ENCODE measurements around the gene PSENEN.

Gene PSENEN

DNA sequence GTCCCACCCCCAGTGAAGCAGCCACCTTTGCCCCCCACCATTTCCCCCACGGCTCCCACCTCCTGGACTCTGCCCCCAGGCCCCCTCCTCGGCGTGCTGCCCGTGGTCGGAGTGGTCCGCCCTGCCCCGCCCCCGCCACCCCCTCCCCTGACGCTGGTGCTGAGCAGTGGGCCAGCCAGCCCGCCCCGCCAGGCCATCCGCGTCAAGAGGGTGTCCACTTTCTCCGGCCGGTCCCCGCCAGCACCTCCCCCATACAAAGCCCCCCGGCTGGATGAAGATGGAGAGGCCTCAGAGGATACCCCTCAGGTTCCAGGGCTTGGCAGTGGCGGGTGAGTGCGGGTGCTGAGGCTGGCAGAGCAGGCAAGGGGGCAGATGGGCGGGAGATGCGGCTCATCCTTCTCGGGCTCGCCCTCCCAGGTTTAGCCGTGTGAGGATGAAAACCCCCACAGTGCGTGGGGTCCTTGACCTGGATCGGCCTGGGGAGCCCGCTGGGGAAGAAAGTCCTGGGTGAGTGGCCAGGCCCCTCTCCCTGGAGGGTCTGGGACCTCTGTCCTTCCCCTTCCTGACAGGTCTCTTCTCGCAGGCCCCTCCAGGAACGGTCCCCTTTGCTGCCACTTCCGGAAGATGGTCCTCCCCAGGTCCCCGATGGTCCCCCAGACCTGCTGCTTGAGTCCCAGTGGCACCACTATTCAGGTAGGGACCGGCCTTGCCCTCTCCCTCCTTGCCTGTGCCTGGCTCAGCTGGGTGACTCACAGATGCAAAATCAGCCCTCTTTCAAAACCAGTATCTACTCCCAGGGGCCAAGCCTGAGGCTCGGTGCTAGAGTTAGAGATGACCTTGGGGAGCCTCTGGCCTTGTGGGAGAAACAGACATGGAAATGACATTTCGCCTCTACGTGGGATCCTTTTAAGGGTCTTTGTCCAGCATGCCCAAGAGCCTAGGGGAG is 12.0 kb upstream of the PSENEN start:
- in situ Hi-C loops (cut with MboI; ENCODE audit: low sequenced_read_pairs): no loop called here

- in situ Hi-C loops (cut with MboI; ENCODE audit: low sequenced_read_pairs): no loop called here
Measured at GRCh38 chr19:35734273-35734672, 11.2 kb upstream of the PSENEN start.

DNA sequence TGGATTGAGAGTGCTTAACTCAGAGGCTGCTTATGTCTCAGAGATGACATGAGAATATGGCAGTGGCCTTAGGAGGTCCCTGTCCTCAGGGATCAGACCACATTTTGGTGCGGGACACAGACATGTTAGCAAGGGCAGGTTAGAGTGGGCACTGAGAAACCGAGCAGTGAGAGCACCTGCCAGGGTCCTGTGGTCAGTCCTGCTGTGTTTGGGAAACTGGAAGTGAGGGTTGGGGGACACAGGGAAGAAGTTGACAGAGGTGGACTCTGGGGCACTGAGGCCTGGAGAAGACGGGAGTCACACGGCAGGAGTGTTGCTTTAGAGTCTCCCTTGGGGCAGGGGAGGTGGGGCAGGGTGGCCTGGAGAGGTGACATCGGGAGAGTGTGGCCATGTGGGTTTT is 10.6 kb upstream of the PSENEN start:
- in situ Hi-C loops (cut with MboI; ENCODE audit: low sequenced_read_pairs): no loop called here

DNA sequence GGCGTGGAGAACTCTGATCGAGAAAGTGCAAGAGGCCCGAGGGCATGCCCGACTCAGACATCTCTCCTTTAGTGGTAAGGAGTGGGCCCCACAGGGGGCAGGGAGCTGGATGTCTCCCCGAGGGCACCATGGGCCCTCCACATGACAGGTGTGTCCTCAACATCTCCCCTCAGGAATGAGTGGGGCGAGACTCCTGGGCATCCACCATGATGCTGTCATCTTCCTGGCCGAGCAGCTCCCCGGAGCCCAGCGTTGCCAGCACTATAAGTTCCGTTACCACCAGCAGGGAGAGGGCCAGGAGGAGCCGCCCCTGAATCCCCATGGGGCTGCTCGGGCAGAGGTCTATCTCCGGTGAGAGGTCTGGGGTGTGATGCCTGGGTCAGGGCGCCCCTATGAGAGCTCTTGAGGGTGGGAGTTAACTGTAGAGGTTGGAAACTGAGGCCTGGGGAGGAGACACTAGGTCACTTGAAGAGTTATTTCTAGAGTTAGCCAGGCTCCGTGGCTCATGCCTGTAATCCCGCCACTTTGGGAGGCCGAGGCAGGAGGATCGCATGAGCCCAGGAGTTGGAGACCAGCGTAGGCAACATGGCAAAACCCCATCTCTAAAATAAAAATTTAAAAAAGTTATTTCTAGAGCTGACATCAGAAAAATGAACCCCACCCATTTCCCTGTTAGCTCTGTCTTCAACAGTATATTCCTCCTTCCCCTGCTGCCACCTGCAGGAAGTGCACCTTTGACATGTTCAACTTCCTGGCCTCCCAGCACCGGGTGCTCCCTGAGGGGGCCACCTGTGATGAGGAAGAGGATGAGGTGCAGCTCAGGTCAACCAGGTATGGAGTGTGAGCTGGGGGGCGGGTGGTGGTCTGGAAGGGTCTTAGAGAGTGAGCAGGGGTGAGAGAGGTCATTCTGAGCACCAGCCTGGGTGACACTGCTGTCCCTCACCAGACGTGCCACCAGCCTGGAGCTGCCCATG is 8.3 kb upstream of the PSENEN start:
- in situ Hi-C loops (cut with MboI; ENCODE audit: low sequenced_read_pairs): no loop called here

DNA sequence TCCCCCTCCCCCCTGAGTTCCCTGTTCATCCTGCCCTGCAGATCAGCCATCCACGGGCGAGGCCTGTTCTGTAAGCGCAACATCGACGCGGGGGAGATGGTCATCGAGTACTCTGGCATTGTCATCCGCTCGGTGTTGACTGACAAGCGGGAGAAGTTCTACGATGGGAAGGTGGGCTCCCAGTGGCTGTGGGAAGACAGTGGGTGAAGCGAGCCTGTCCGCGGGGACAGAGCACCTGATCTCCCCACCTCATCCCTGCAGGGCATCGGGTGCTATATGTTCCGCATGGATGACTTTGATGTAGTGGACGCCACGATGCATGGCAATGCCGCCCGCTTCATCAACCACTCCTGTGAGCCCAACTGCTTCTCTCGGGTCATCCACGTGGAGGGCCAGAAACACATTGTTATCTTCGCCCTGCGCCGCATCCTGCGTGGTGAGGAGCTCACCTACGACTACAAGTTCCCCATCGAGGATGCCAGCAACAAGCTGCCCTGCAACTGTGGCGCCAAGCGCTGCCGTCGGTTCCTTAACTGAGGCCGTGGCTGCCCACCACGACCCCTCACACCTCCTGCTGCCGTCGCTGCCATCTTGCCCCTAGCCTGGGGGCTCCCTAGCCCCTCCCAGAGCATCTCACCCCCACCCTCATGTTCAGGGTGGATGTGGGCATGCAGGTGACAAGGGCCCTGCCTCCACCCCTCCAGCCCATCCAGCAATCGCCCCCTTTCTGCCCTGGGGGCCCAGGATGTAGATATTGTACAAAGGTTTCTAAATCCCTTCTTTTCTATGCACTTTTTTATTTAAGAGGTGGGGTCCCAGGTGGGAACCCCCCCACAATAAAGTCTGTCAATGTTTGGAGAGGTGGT is 7.2 kb upstream of the PSENEN start:
- in situ Hi-C loops (cut with MboI; ENCODE audit: low sequenced_read_pairs): no loop called here

- in situ Hi-C loops (cut with MboI; ENCODE audit: low sequenced_read_pairs): no loop called here
Measured at GRCh38 chr19:35738887-35739229, 6.6 kb upstream of the PSENEN start.

DNA sequence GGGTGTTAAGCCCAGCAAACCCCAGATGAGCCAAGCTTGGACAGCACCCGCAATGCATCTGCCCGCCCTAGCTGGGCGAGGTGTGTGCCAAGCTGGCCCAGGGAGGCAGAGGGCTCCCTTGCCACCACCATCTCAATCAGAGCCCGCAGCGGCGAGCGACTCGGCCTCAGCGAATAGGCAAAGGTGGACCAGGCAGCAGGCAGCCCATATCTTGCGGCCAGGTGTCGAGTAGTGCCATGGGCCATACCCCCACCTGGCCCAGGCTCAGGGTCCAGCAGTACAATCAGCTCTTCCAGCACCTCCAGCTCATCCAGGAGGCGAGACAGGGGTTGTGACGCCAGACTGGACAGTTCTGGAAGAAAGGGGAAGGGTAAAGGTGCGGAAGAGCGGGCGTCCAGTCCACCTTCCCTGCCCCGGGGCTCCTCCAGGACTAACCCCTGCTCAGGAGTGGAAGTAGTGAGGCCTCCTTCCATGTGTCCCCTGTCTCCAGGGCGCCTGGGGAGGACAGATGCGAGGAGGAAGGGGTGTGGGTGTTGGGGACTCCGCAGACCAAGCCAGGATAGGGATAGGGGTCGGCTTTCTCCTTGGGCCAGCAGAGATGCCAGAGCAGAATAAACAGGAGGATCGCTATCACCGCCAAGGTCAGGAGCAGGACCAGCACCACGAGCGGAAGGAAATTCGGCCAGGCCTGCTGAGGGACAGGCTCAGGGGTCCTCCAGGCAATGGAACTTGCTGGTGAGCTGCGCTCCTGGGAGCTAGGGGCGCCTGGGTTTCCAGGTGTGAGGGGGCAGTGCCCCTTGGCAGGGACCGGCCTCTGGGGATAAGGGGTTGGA is 6.0 kb upstream of the PSENEN start:
- in situ Hi-C loops (cut with MboI; ENCODE audit: low sequenced_read_pairs): no loop called here

DNA sequence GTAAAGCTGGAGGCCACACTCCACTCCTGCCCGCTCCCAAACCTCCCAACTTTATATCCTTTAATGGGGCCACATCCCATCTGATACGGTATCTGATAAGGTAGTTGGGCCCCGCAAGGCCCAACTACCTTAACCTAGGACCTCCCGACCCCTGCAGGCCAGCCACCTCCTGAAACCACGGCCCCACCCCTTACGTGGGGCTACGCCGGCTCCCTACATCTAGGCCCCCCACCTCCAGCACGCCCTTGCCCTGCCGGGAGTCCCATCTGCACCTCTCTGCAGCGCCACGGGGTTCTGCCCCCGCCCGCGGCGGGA is 5.4 kb upstream of the PSENEN start:
- in situ Hi-C loops (cut with MboI; ENCODE audit: low sequenced_read_pairs): no loop called here

DNA sequence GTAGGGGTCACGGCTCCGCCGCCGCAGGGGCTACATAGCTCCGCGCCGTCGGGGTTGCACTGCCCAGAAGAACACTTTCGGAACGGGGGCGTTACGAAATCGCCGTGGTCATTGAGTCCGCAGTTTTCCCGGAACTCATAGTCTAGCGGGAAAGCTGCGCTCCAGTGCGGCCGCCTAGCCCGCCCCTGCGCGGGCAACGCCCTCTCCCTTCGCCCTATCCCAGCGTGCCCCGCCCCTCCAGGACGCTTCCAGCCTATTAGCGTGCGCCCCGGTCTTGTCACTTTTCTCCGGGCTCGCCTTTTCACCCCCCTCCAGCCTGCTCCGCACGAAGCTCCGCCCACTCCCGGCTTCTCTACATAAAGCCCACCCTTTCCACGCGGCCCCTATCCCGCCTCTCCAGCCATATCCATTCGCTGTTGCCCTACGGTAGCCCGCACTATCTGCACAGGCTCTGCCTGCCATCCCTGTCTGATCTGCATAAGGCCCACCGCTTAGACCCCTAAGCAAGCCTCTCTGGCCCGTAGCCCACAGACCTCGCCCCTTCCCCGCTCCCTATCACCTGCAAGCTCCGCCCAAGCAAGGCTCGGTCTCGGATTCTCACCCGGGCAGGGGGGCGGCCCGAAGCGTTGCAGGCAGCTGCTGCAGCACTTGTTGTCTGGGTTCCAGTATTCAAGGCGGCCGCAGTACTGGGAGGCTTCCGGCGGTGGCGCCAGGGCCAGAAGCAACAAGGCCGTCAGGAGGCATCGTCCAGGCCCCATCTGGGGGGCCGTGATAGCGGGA is 4.8 kb upstream of the PSENEN start:
- in situ Hi-C loops (cut with MboI; ENCODE audit: low sequenced_read_pairs): no loop called here

DNA sequence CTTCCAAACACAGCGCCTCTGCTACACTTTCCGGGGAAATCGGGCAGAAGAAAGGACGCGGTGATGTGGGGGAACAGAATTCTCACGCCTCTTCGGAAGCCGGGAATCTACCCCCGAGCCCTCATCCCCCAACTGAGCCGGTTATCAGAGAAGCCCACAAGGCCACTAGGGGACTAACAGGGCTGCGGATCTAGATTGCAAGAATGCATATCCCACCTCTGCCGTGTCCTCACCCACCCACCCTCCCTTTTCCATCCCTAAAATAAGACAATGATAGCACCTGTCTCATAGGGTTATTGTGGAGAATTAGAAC is 4.3 kb upstream of the PSENEN start:
- in situ Hi-C loops (cut with MboI; ENCODE audit: low sequenced_read_pairs): no loop called here

DNA sequence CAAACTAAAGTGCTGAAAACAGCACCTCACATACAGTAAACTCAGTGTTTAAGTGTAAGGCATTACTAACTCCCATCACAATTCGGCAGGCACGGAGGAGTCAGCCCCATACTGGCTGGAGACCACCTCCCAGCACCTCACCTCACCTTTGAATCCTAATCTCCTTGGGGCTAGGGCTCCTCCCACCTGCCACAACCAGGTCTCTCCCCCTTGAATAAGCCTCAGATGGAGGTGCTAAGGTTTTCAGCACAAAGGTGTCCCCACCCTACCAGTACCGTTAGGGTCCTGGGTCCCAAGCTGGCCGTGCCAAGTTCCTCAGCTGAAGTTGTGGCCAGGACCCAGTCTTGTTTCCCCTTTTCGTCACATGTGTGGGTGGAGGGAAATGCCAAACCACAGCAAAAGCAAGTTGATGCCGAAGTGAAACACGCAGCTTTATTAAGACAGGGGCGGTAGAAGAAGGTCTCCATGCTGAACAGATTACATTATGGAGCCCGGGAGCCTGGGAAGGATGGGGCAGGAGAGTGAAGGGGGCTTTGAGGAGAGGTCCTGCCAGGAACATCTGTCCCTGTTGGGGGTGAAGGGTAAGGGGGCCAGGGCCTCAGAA is 3.2 kb upstream of the PSENEN start, which contains the start of gene IGFLR1:
Gene IGFLR1, minus strand, starts transcription at position 332 of the 604 bp plus-strand sequence. CDS start 1,272 bp downstream, outside the sequence.
- in situ Hi-C loops (cut with MboI; ENCODE audit: low sequenced_read_pairs): no loop called here

DNA sequence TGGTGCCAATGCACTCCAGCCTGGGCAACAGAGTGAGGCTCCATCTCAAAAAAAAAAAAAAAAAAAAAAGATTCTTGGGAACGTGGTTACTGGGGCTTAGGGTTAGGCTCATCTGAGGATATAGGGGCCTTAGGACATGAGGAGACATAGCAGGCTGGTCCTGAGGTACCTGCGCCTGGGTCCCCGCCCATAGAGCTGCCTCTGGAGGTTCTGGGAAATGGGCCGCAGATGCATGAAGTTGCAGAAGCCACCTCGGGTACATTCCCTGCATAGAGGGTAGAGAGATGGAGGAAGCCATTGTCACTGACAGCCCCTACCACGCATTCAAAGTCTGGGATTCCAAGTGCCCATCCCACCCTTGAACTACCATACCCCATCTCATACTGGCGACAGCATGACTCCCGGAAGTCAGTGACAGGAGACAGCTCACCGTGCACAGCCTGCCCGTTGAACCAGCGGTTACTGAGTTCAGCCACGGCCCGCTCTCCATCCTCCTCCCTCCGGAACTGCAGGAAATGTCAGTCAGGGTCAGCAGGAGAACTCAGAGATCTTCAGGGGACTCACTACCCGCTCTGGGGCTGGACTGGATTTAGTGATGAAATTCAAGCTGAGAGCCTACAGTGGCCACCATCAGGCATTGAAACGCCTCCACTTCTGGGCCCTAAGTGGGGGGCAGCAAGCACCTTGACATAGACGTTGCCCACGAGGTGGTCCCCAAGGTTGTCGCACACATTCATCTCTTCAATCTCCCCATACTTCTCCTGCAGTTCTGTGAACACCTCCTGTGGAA is 1.6 kb upstream of the PSENEN start:
- in situ Hi-C loops (cut with MboI; ENCODE audit: low sequenced_read_pairs): no loop called here

DNA sequence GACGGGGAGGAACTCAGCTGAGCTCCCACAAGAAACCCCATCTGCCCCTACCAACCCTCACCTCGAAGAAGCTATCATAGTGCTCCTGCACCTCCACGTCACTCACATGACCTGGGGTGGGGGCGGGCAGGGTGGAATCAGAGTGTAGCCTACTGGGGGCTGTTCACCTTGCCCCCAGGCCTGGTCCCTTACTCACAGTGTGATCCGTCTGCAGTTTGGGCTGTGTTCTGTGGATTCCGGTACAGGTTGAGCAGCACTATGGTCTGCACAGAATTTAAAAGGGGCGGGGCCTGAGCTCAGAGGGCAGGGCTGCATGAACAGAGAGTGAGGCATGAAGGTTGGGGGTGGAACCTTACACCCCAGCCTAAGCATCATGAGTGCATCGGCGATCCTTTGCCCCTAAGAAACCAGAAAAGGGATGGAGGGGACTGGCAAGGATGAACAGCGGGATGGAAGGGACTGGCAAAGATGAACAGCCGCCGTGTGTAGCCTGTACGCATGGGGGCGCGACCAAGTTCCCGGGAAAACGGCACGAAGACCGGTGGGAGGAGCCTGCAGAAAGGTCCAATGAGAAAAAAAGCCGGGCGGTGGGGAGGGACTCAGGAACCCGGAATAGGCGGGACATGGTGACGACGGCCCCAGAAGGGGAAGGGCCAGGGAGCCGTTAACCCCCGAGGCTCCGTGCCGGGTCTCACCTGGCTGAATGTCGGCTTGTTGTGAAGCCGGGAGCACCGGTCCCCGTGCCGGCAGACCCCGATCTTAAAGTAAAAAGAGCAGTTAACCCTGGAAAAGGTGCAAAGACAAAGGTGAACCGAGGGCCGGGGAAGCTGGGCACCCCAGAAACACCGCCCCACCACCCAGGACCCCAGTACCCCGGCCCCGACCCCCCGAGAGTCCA is 772 bp upstream of the PSENEN start:
- in situ Hi-C loops (cut with MboI; ENCODE audit: low sequenced_read_pairs): no loop called here

- in situ Hi-C loops (cut with MboI; ENCODE audit: low sequenced_read_pairs): no loop called here
Measured at GRCh38 chr19:35746087-35746462, 624 bp downstream of the PSENEN start.

DNA sequence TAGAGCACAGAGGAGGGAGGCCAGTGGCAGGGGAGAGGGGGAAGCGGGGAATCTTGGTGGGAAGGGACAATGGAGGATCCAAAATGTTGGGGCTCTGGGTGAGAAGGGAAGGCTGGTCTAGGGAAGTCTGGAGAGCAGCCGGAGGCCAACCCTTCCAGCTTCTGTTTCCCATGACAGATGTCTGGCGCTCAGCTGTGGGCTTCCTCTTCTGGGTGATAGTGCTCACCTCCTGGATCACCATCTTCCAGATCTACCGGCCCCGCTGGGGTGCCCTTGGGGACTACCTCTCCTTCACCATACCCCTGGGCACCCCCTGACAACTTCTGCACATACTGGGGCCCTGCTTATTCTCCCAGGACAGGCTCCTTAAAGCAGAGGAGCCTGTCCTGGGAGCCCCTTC is 1.1 kb downstream of the PSENEN start:
- in situ Hi-C loops (cut with MboI; ENCODE audit: low sequenced_read_pairs): no loop called here

- in situ Hi-C loops (cut with MboI; ENCODE audit: low sequenced_read_pairs): no loop called here
Measured at GRCh38 chr19:35748106-35749020, 2.9 kb downstream of the PSENEN start, which contains the start of gene LIN37. Gene LIN37 (plus strand): TSS chr19:35748576. CDS start chr19:35748725, 149 bp downstream.
